SH-SY5Y (cell line): Measurements from ENCODE around the gene NPR2.

Experiments used
- GATA2 ChIP-seq: IDR thresholded peaks from 2 replicates; pipeline ENCODE4 v1.6.1; 2011; ENCODE audit warnings: mild to moderate bottlenecking, low read depth, low read length
- GATA3 ChIP-seq: IDR thresholded peaks from 2 replicates; pipeline ENCODE4 v1.6.1; 2011; ENCODE audit warnings: low read depth, mild to moderate bottlenecking, low read length, moderate library complexity

- TF ChIP-seq GATA2 (no peak), GATA3 (no peak)
Measured at GRCh38 chr9:35771943-35772342, 19.4 kb upstream of the NPR2 start.
